B cell (primary cell): ENCODE results near the gene SMAD1. TPM values are rescaled to one million over a fixed set of nuclear protein-coding genes. Genes with fewer than 3 reads are reported as not detected.

Experiments used
- ATAC-seq: fragments of 200-7000 bp; cut with Tn5 transposase; one replicate; pipeline ENCODE4 v1.10.0; 2021; ENCODE audit warnings: low read depth, mild to moderate bottlenecking, moderate number of reproducible peaks, moderate library complexity
- CTCF ChIA-PET: fragments of 350-600 bp; sonication (Branson Sonifier 250); formaldehyde crosslinking; loops from one replicate; lab custom pipeline; 2021; ENCODE audit warnings: antibody characterized with exemption, inconsistent platforms; lab: Charles Lee
- POLR2A ChIA-PET: fragments of 350-600 bp; sonication (Branson Sonifier 250); formaldehyde crosslinking; loops from one replicate; lab custom pipeline; 2021; ENCODE audit warnings: antibody characterized with exemption; lab: Charles Lee
- DNase-seq: peaks from one replicate; pipeline ENCODE4 v3.0.0; 2013
- H2AFZ ChIP-seq: 2 replicates; pipeline ENCODE4 v1.6.1; 2012; ENCODE audit warnings: mild to moderate bottlenecking, low read depth, low read length; ENCODE audit not compliant: insufficient read depth, poor library complexity, severe bottlenecking
- H3K27ac ChIP-seq, 2 donors: 1 replicate in 1 of 2; 2 replicates in 1 of 2; pipeline ENCODE4 v1.5.1; 2012 to 2013; ENCODE audit warnings: low read length in 2 of 2, mild to moderate bottlenecking in 2 of 2, moderate library complexity in 1 of 2
- H3K27me3 ChIP-seq, 4 experiments: fragments of 200-600 bp in 1 of 4; sonication (generic) in 1 of 4; replicated peaks in 1 of 4; 1 replicate in 2 of 4; 2 replicates in 2 of 4; pipeline versions ENCODE4 v1.6.1 to v1.7.0; 2013 to 2016; ENCODE audit warnings: low read length in 3 of 4, mild to moderate bottlenecking in 2 of 4, mixed read lengths in 1 of 4, moderate library complexity in 1 of 4; ENCODE audit not compliant: insufficient read depth in 4 of 4, control insufficient read depth in 3 of 4; ENCODE audit errors: control extremely low read depth in 1 of 4
- H3K36me3 ChIP-seq, 2 experiments: replicated peaks in 1 of 2; 1 replicate in 1 of 2; 2 replicates in 1 of 2; pipeline versions ENCODE4 v1.6.1 to v1.7.1; 2013; ENCODE audit warnings: low read length in 1 of 2; ENCODE audit not compliant: insufficient read depth in 2 of 2, control insufficient read depth in 1 of 2; ENCODE audit errors: control extremely low read depth in 1 of 2, extremely low read depth in 1 of 2
- H3K4me1 ChIP-seq, 2 donors: fragments of 200-600 bp in 1 of 2; sonication (generic) in 1 of 2; 1 replicate in 1 of 2; 2 replicates in 1 of 2; pipeline versions ENCODE4 v1.5.1 to v1.6.1; 2013 to 2017; ENCODE audit warnings: low read length in 2 of 2; ENCODE audit not compliant: control insufficient read depth in 2 of 2, insufficient read depth in 2 of 2
- H3K4me2 ChIP-seq: replicated peaks from 2 replicates; pipeline ENCODE3; 2012; ENCODE audit warnings: mild to moderate bottlenecking, low read depth, low read length; ENCODE audit not compliant: poor library complexity, severe bottlenecking
- H3K4me3 ChIP-seq, 5 experiments: fragments of 200-600 bp in 1 of 5; sonication (generic) in 1 of 5; 1 replicate in 3 of 5; 2 replicates in 2 of 5; pipeline versions ENCODE4 v1.5.1 to v1.7.0; 2011 to 2016; ENCODE audit warnings: low read length in 4 of 5, mild to moderate bottlenecking in 4 of 5, low read depth in 2 of 5, control low read depth in 1 of 5, moderate library complexity in 1 of 5; ENCODE audit not compliant: insufficient read depth in 1 of 5; ENCODE audit errors: control extremely low read depth in 1 of 5, extremely low read depth in 1 of 5
- H3K79me2 ChIP-seq: fragments of 200-600 bp; sonication (generic); one replicate; pipeline ENCODE4 v1.6.0; 2016; ENCODE audit warnings: low read length; ENCODE audit not compliant: control insufficient read depth, insufficient read depth
- H3K9ac ChIP-seq: fragments of 200-600 bp; sonication (generic); 2 replicates; pipeline ENCODE4 v1.6.1; 2017; ENCODE audit warnings: mild to moderate bottlenecking, low read length, moderate library complexity
- H3K9me3 ChIP-seq, 3 donors: one replicate each; pipeline versions ENCODE4 v1.6.1 to v1.7.1; 2013; ENCODE audit warnings: low read length in 2 of 3; ENCODE audit not compliant: control insufficient read depth in 2 of 3, insufficient read depth in 1 of 3; ENCODE audit errors: control extremely low read depth in 1 of 3
- H4K20me1 ChIP-seq: 2 replicates; pipeline ENCODE4 v1.6.0; 2012; ENCODE audit warnings: mild to moderate bottlenecking, low read length; ENCODE audit not compliant: insufficient read depth, control insufficient read depth, poor library complexity, severe bottlenecking
- H3K27ac Mint-ChIP-seq: one replicate; pipeline ENCODE4 v1.8.0; 2021; ENCODE audit warnings: mixed read lengths
- H3K27me3 Mint-ChIP-seq: one replicate; pipeline ENCODE4 v1.8.0; 2021; ENCODE audit warnings: mixed read lengths
- H3K4me1 Mint-ChIP-seq: one replicate; pipeline ENCODE4 v1.8.0; 2021; ENCODE audit warnings: mixed read lengths
- H3K4me3 Mint-ChIP-seq: one replicate; pipeline ENCODE4 v1.8.0; 2021; ENCODE audit warnings: mixed read lengths
- H3K9me3 Mint-ChIP-seq: one replicate; pipeline ENCODE4 v1.8.0; 2022; ENCODE audit warnings: mixed read lengths; ENCODE audit not compliant: insufficient read depth
- EZH2 ChIP-seq: IDR thresholded peaks from 2 replicates; pipeline ENCODE4 v1.6.1; 2012; ENCODE audit warnings: borderline replicate concordance, low read depth, mild to moderate bottlenecking, moderate library complexity, low read length; ENCODE audit not compliant: insufficient read depth, poor library complexity, severe bottlenecking
- WGBS: methylation state at CpG from one replicate; pipeline ENCODE4 v1.1.5; 2013; ENCODE audit warnings: missing lambda C conversion rate; ENCODE audit not compliant: insufficient coverage; 5-methylcytosine and 5-hydroxymethylcytosine counted together
- intact Hi-C: fragments of 100-400 bp; cut with micrococcal nuclease; formaldehyde crosslinking; loops from one replicate; pipeline ENCODE4 v1.10.0; 2022
- polyA plus RNA-seq: library from polyadenylated mRNA; depleted of rRNA; stranded (reverse); fragments of >200 nt; gene quantifications from 2 replicates; pipeline ENCODE4 v1.2.3, GENCODE V29; 2012
- total RNA-seq, 2 donors: library from RNA; stranded (reverse); fragments of 120-200 nt in 1 of 2; gene quantifications; 1 replicate in 1 of 2; 2 replicates in 1 of 2; pipeline versions ENCODE4 v1.2.3 to v1.2.4, GENCODE V29; 2013 to 2022
- TF ChIP-seq, protein P1 (sequence below): fragments of 200-600 bp; IDR thresholded peaks from one replicate; pipeline ENCODE4 v1.8.0; 2022; ENCODE audit warnings: antibody characterized with exemption, mild to moderate bottlenecking

The SMAD1 gene
- total and polyA plus RNA-seq, 2 donors (not counting 1 experiment from before 2014, with no cell fraction given) = 0.12 TPM; not detected in 1

DNA sequence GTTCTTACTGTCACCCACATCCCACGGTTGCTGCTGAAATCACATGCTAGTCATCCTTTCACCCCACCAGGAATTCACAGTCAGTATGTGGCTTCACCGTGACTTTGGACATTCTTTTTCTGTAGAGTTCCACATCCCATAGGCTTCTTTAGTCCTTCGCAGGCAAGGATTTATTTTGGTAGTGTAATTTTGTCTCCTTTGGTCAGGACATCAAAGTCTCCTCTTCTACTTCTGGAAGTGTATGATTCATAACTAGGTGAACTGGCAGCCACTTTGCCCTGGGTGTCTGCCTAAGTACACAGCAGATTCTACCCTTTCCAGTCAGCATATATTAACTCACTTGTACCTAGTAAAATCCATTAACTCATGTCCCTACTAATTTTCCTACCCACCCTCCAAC lies 99.3 kb downstream of the SMAD1 start:
- Histone ChIP-seq H3K9me3 (no peaks in the 10 kb centered on the region), H3K4me1 (no peaks in the 10 kb centered on the region), H3K4me3 (no peak overlapping the region), H2AFZ (no peak overlapping the region), H3K79me2 (no peaks in the 10 kb centered on the region), H3K9ac (no peak overlapping the region), H4K20me1 (no peaks in the 10 kb centered on the region), H3K36me3 (no peaks in the 10 kb centered on the region), H3K27ac (no peak overlapping the region), H3K27me3 (no peaks in the 10 kb centered on the region), H3K4me2 (no peak overlapping the region)
- TF ChIP-seq, protein P1, sequence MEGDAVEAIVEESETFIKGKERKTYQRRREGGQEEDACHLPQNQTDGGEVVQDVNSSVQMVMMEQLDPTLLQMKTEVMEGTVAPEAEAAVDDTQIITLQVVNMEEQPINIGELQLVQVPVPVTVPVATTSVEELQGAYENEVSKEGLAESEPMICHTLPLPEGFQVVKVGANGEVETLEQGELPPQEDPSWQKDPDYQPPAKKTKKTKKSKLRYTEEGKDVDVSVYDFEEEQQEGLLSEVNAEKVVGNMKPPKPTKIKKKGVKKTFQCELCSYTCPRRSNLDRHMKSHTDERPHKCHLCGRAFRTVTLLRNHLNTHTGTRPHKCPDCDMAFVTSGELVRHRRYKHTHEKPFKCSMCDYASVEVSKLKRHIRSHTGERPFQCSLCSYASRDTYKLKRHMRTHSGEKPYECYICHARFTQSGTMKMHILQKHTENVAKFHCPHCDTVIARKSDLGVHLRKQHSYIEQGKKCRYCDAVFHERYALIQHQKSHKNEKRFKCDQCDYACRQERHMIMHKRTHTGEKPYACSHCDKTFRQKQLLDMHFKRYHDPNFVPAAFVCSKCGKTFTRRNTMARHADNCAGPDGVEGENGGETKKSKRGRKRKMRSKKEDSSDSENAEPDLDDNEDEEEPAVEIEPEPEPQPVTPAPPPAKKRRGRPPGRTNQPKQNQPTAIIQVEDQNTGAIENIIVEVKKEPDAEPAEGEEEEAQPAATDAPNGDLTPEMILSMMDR = no peak
- TF ChIP-seq EZH2 = no peak
- ChIA-PET CTCF (no interaction called here), POLR2A (no interaction called here)
- Mint-ChIP-seq H3K27me3 (peaks cover 13% of the 10 kb centered on the region), H3K9me3 (peaks cover 7% of the 10 kb centered on the region), H3K27ac (no peak overlapping the region), H3K4me3 (no peak overlapping the region), H3K4me1 (no peaks in the 10 kb centered on the region)
- WGBS = 86% methylated on average over 1 of the region's 3 CpGs
- intact Hi-C loops = no loop called here
- no peak for DNase-seq
- no peak for ATAC-seq

DNA sequence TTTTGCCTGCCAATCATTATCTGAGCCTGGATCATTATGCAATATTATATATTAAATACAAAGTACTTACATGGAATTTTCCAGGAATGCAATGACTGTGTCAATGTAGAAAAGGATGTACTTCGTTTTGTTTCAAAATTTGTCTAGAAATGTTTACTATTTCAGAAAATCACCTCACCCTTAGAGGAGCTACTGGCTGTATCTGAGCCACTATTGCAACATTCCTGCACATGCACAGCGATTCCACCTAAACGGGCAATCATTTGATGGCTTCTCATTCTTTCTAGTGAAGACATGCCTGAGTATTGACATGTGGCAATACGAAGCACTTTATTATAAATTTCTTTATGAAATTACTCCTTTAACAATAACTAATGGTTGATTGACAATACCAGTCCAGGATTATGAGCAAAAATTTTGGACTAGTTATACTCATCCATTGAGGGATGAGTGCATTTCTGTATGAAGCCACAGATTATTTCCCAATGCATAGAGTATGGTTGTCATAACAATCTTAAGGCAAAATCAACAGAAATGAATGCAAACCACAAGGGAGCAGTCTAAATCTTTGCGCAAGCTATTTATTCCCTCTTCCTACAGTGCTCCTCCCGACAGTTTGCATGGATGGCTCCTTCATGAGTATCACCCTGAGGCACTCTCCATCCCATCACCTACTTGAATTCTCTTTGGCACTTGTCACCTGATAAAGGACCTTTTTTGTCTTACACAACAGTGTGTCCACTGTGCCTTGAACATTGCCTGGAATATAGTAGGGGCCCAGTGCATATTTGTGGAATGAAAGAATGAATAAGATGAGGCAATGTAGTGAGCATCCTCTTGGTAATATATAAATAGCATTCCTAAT lies 101.8 kb downstream of the SMAD1 start:
- H3K4me1 Mint-ChIP-seq = no peaks in the 10 kb centered on the region
- no peak overlapping the region for H3K4me3 Mint-ChIP-seq
- H3K36me3 ChIP-seq = no peaks in the 10 kb centered on the region
- H3K27me3 Mint-ChIP-seq = peaks cover 17% of the 10 kb centered on the region
- H3K4me3 ChIP-seq = no peak overlapping the region
- no peaks in the 10 kb centered on the region for H3K9me3 ChIP-seq
- H3K27ac Mint-ChIP-seq = no peak overlapping the region
- H3K9ac ChIP-seq = no peak overlapping the region
- ChIA-PET CTCF (no interaction called here), POLR2A (no interaction called here)
- no peak for ATAC-seq
- TF ChIP-seq EZH2 = no peak
- TF ChIP-seq, protein P1 = no peak
- H3K27me3 ChIP-seq = peaks cover 0 to 7% (median 0%) of the 10 kb centered on the region in 4 experiments
- 95% methylated on average over 4 of the region's 6 CpGs for WGBS
- intact Hi-C loops = no loop called here
- H3K4me1 ChIP-seq = no peaks in the 10 kb centered on the region
- H3K27ac ChIP-seq = no peak overlapping the region
- no peak for DNase-seq
- H4K20me1 ChIP-seq = no peaks in the 10 kb centered on the region
- H3K9me3 Mint-ChIP-seq = peaks cover 7% of the 10 kb centered on the region
- H3K4me2 ChIP-seq = no peak overlapping the region
- no peak overlapping the region for H2AFZ ChIP-seq
- no peaks in the 10 kb centered on the region for H3K79me2 ChIP-seq
